Smooth muscle cell (in vitro differentiated cells): ENCODE data around the gene PAIP2. TPM values are rescaled to one million over a fixed set of nuclear protein-coding genes. Genes with fewer than 3 reads are reported as not detected.
"Not testable (repeated sequence)": the region's sequence is repeated elsewhere in the genome, so short reads cannot be mapped to it uniquely, and the experiment has no call there.

ENCODE experiments used
- DNase-seq: peaks from one replicate; lab custom pipeline; 2025; ENCODE audit not compliant: unreplicated experiment; lab: John Stamatoyannopoulos, UW
- H2AFZ ChIP-seq: fragments of 200-600 bp; sonication (generic); 2 replicates; pipeline ENCODE4 v1.6.0; 2016; ENCODE audit warnings: antibody characterized with exemption, low read depth, mild to moderate bottlenecking
- H3F3A ChIP-seq: fragments of 200-600 bp; sonication (generic); 2 replicates; pipeline ENCODE4 v1.6.0; 2017; ENCODE audit warnings: antibody characterized with exemption, low read depth
- H3K27ac ChIP-seq: fragments of 200-600 bp; sonication (generic); 2 replicates; pipeline ENCODE4 v1.5.1; 2016; ENCODE audit warnings: low read depth, mild to moderate bottlenecking
- H3K27me3 ChIP-seq: fragments of 200-600 bp; sonication (generic); 2 replicates; pipeline ENCODE4 v1.6.1; 2016; ENCODE audit warnings: low read depth, mild to moderate bottlenecking
- H3K36me3 ChIP-seq: fragments of 200-600 bp; sonication (generic); 2 replicates; pipeline ENCODE4 v1.5.1; 2016; ENCODE audit warnings: low read depth
- H3K4me1 ChIP-seq: fragments of 200-600 bp; sonication (generic); 2 replicates; pipeline ENCODE4 v1.5.1; 2016; ENCODE audit warnings: low read depth
- H3K4me2 ChIP-seq: fragments of 200-600 bp; sonication (generic); 2 replicates; pipeline ENCODE4 v1.6.0; 2016; ENCODE audit warnings: mild to moderate bottlenecking
- H3K4me3 ChIP-seq: fragments of 200-600 bp; sonication (generic); 2 replicates; pipeline ENCODE4 v1.5.1; 2016; ENCODE audit warnings: mild to moderate bottlenecking
- H3K79me2 ChIP-seq: fragments of 200-600 bp; sonication (generic); 2 replicates; pipeline ENCODE4 v1.6.0; 2016; ENCODE audit warnings: low read depth, mild to moderate bottlenecking
- H3K9ac ChIP-seq: fragments of 200-600 bp; sonication (generic); 2 replicates; pipeline ENCODE4 v1.6.0; 2016; ENCODE audit warnings: low read depth
- H3K9me3 ChIP-seq: fragments of 200-600 bp; sonication (generic); replicated peaks from 2 replicates; pipeline ENCODE4 v1.5.1; 2016; ENCODE audit warnings: low read depth
- H4K20me1 ChIP-seq: fragments of 200-600 bp; sonication (generic); 2 replicates; pipeline ENCODE4 v1.6.0; 2016; ENCODE audit warnings: low read depth
- WGBS: methylation state at CpG from one replicate; pipeline ENCODE4 v1.1.7; 2016; ENCODE audit warnings: low lambda C conversion rate; 5-methylcytosine and 5-hydroxymethylcytosine counted together
- polyA plus RNA-seq: library from polyadenylated mRNA; unstranded; fragments of >200 nt; fragmentation: Nextera tagmentation; extraction: Ambion mirVana; gene quantifications from 2 replicates; pipeline ENCODE4 v1.2.1, GENCODE V29; 2016
- total RNA-seq: library from RNA; depleted of rRNA; stranded (reverse); fragments of >200 nt; gene quantifications from 2 replicates; pipeline ENCODE4 v1.2.3, GENCODE V29; 2014
- TF ChIP-seq, protein P1 (sequence below): fragments of 200-600 bp; sonication (generic); IDR thresholded peaks from 2 replicates; pipeline ENCODE4 v1.5.1; 2017; ENCODE audit warnings: borderline replicate concordance, mild to moderate bottlenecking, antibody characterized with exemption; ENCODE audit not compliant: insufficient read depth, poor library complexity, severe bottlenecking

Gene PAIP2
- total and polyA plus RNA-seq, 2 experiments from 2014 or later: 98.1 to 123 TPM

DNA sequence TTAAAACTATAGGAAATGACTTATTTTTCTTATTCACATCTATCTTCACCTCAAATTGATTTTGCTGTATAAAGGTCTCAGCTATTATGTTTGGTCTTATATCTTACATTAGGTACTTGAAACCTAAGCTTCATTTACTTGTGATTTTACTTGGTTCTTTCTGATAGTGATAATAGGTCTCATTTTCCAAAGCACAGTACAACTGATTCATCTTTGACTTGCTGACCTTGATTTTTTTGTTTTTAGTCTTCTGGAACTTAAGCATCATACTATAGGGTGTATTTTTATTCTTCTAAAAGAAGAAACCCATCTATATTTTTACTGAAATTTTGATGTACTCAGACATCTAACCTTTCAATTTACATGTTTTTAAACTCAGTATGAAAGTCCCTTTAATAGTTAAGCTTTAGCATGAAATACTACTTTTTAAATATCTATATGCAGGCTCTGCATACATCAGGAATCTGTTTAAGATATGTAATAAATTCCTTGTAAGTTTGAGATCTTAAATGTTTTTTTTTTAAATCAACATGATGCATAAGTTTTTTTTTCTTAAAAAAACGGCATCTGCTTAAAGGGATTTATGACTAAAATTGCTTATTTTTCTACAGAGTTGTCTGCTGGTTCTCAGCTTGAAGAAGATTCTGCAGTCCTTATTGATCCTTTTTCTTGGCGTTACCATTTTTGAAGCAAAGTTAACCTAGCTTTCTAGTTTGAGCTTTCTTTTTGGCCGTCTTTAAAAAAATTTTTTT is 34.9 kb upstream of the PAIP2 start:
- no peak overlapping the region for H3K4me3 ChIP-seq
- 97% methylated on average over 3 of the region's 3 CpGs for WGBS
- no peak overlapping the region for H2AFZ ChIP-seq
- peaks cover 7% of the 10 kb centered on the region for H3F3A ChIP-seq
- TF ChIP-seq, protein P1, sequence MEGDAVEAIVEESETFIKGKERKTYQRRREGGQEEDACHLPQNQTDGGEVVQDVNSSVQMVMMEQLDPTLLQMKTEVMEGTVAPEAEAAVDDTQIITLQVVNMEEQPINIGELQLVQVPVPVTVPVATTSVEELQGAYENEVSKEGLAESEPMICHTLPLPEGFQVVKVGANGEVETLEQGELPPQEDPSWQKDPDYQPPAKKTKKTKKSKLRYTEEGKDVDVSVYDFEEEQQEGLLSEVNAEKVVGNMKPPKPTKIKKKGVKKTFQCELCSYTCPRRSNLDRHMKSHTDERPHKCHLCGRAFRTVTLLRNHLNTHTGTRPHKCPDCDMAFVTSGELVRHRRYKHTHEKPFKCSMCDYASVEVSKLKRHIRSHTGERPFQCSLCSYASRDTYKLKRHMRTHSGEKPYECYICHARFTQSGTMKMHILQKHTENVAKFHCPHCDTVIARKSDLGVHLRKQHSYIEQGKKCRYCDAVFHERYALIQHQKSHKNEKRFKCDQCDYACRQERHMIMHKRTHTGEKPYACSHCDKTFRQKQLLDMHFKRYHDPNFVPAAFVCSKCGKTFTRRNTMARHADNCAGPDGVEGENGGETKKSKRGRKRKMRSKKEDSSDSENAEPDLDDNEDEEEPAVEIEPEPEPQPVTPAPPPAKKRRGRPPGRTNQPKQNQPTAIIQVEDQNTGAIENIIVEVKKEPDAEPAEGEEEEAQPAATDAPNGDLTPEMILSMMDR: no peak
- H4K20me1 ChIP-seq: peaks cover 100% of the 10 kb centered on the region
- DNase-seq: no peak
- peaks cover 100% of the 10 kb centered on the region for H3K79me2 ChIP-seq
- no peaks in the 10 kb centered on the region for H3K9me3 ChIP-seq
- no peaks in the 10 kb centered on the region for H3K27me3 ChIP-seq
- no peak overlapping the region for H3K9ac ChIP-seq
- peak overlapping the region; percentile 16 for H3K27ac ChIP-seq
- no peaks in the 10 kb centered on the region for H3K36me3 ChIP-seq
- H3K4me2 ChIP-seq: no peak overlapping the region
- peaks cover 51% of the 10 kb centered on the region for H3K4me1 ChIP-seq

DNA sequence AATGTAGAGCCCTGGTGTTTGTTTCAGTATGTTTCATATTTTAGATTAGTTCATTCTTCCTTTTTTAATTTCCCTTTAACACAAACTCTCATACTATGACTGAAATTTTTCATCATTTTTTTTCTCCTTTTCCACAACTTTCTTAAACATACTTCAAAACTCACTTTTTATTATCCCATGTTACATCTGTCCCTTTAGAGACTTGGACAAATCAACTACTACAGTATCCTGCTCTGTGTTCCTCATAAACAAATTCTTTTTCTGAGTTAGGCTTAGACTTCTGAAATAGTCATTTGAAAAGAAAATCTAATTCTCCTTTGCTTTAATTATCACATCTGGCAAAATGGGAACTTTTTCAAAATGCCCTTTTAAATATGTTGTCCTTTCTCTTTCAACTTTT is 32.9 kb upstream of the PAIP2 start:
- H3K79me2 ChIP-seq: peaks cover 100% of the 10 kb centered on the region
- peaks cover 100% of the 10 kb centered on the region for H4K20me1 ChIP-seq
- no peaks in the 10 kb centered on the region for H3K9me3 ChIP-seq
- no peak for DNase-seq
- peaks cover 50% of the 10 kb centered on the region for H3K4me1 ChIP-seq
- no peak overlapping the region for H3K4me3 ChIP-seq
- H3K36me3 ChIP-seq: no peaks in the 10 kb centered on the region
- H3K4me2 ChIP-seq: no peak overlapping the region
- no peak overlapping the region for H3K9ac ChIP-seq
- peaks cover 8% of the 10 kb centered on the region for H3F3A ChIP-seq
- TF ChIP-seq, protein P1: no peak
- no peaks in the 10 kb centered on the region for H3K27me3 ChIP-seq
- H2AFZ ChIP-seq: no peak overlapping the region
- H3K27ac ChIP-seq: peak overlapping the region; percentile 50

DNA sequence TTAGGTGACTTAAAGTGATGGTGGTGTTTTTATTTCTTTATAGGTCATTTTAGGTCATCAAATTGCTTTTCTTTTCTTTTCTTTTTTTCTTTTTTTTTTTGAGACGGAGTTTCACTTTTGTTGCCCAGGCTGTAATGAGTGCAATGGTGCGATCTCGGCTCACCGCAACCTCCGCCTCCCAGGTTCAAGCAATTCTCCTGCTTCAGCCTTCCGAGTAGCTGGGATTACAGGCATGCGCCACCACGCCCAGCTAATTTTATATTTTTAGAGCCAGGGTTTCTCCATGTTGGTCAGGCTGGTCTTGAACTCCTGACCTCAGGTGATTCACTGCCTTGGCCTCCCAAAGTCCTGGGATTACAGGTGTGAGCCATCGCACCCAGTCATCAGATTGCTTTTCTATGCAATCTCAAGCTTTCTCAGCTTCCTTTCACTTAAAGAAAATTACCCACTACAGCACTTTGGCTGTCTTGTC is 30.9 kb upstream of the PAIP2 start:
- H2AFZ ChIP-seq, H3F3A ChIP-seq, H3K4me3 ChIP-seq, H3K9me3 ChIP-seq, H3K36me3 ChIP-seq, DNase-seq, H3K4me2 ChIP-seq, H3K9ac ChIP-seq, H3K27me3 ChIP-seq: not testable (repeated sequence)
- WGBS: 93% methylated on average over 9 of the region's 9 CpGs
- peak overlapping the region; percentile 50 for H3K27ac ChIP-seq
- H3K4me1 ChIP-seq: peaks cover 49% of the 10 kb centered on the region
- H4K20me1 ChIP-seq: peaks cover 100% of the 10 kb centered on the region
- H3K79me2 ChIP-seq: peaks cover 100% of the 10 kb centered on the region

GRCh38 chr5:139312075-139312474 is 29.6 kb upstream of the PAIP2 start:
- TF ChIP-seq, protein P1: no peak
- Histone ChIP-seq H3K4me1 (peaks cover 45% of the 10 kb centered on the region), H3K27me3 (no peaks in the 10 kb centered on the region), H3F3A (peaks cover 9% of the 10 kb centered on the region), H3K9me3 (no peaks in the 10 kb centered on the region), H3K4me2 (no peak overlapping the region), H2AFZ (no peak overlapping the region), H3K9ac (no peak overlapping the region), H4K20me1 (peaks cover 100% of the 10 kb centered on the region), H3K79me2 (peaks cover 100% of the 10 kb centered on the region), H3K4me3 (no peak overlapping the region), H3K36me3 (peaks cover 8% of the 10 kb centered on the region), H3K27ac (peak overlapping the region; percentile 9)
- no peak for DNase-seq
- 76% methylated on average over 9 of the region's 9 CpGs for WGBS
